Chondrocyte (in vitro differentiated cells): Measurements from ENCODE around the gene NPAS2. TPM values are rescaled to one million over a fixed set of nuclear protein-coding genes. Genes with fewer than 3 reads are reported as not detected.

Experiments used
- DNase-seq: peaks from one replicate; pipeline ENCODE4 v3.0.0; 2021; ENCODE audit warnings: mixed read lengths, low spot score
- H3K27ac Mint-ChIP-seq: one replicate; pipeline ENCODE4 v1.8.0; 2021; ENCODE audit warnings: mild to moderate bottlenecking, moderate library complexity, mixed read lengths; ENCODE audit not compliant: unreplicated experiment
- H3K27me3 Mint-ChIP-seq: 2 replicates; pipeline ENCODE4 v1.8.0; 2021; ENCODE audit warnings: low read depth, mixed read lengths
- H3K36me3 Mint-ChIP-seq: 2 replicates; pipeline ENCODE4 v1.8.0; 2021; ENCODE audit warnings: low read depth, mixed read lengths
- H3K4me1 Mint-ChIP-seq: 2 replicates; pipeline ENCODE4 v1.8.0; 2021; ENCODE audit warnings: low read depth, mild to moderate bottlenecking, mixed read lengths
- H3K4me3 Mint-ChIP-seq: one replicate; pipeline ENCODE4 v1.8.0; 2021; ENCODE audit warnings: mild to moderate bottlenecking, moderate library complexity, mixed read lengths; ENCODE audit not compliant: unreplicated experiment
- H3K9me3 Mint-ChIP-seq: 2 replicates; pipeline ENCODE4 v1.8.0; 2021; ENCODE audit warnings: low read depth, mixed read lengths
- CTCF ChIP-seq: fragments of 200-600 bp; sonication (generic); IDR thresholded peaks from 2 replicates; pipeline ENCODE4 v1.5.0; 2021; ENCODE audit warnings: antibody characterized with exemption, mild to moderate bottlenecking, moderate library complexity
- total RNA-seq: library from RNA; stranded (reverse); gene quantifications from 3 replicates; pipeline ENCODE4 v1.2.1, GENCODE V29; 2021

NPAS2 gene
- total RNA-seq, 1 donor from 2014 or later = 25.6 TPM

- Mint-ChIP-seq H3K4me1 (peaks cover 16% of the 10 kb centered on the region), H3K36me3 (peaks cover 7% of the 10 kb centered on the region), H3K27me3 (no peaks in the 10 kb centered on the region), H3K9me3 (no peaks in the 10 kb centered on the region), H3K4me3 (no peak overlapping the region), H3K27ac (peak overlapping the region; percentile 82)
- DNase-seq = no peak
- TF ChIP-seq CTCF = no peak
Observed at GRCh38 chr2:100957996-100958653, 138.2 kb downstream of the NPAS2 start.

- no peak for DNase-seq
- H3K4me3 Mint-ChIP-seq = no peak overlapping the region
Observed at GRCh38 chr2:100959225-100959880, 139.4 kb downstream of the NPAS2 start.

GRCh38 chr2:100960688-100961087 is 140.7 kb downstream of the NPAS2 start:
- peaks cover 7% of the 10 kb centered on the region for H3K36me3 Mint-ChIP-seq
- H3K9me3 Mint-ChIP-seq = no peaks in the 10 kb centered on the region
- H3K27ac Mint-ChIP-seq = no peak overlapping the region
- no peak overlapping the region for H3K4me3 Mint-ChIP-seq
- peaks cover 16% of the 10 kb centered on the region for H3K4me1 Mint-ChIP-seq
- DNase-seq = no peak
- no peak for TF ChIP-seq CTCF
- H3K27me3 Mint-ChIP-seq = no peaks in the 10 kb centered on the region

More at GRCh38 chr2:100959225-100959880, 139.4 kb downstream of the NPAS2 start:
- H3K27ac Mint-ChIP-seq = peak overlapping the region; percentile 32
- peaks cover 7% of the 10 kb centered on the region for H3K36me3 Mint-ChIP-seq
- H3K9me3 Mint-ChIP-seq = no peaks in the 10 kb centered on the region
- H3K4me1 Mint-ChIP-seq = peaks cover 16% of the 10 kb centered on the region
- no peaks in the 10 kb centered on the region for H3K27me3 Mint-ChIP-seq
- TF ChIP-seq CTCF = no peak

GRCh38 chr2:100962366-100963025 is 142.6 kb downstream of the NPAS2 start:
- no peak for TF ChIP-seq CTCF
- Mint-ChIP-seq H3K9me3 (no peaks in the 10 kb centered on the region), H3K27ac (no peak overlapping the region), H3K4me3 (no peak overlapping the region), H3K4me1 (peaks cover 16% of the 10 kb centered on the region), H3K27me3 (no peaks in the 10 kb centered on the region), H3K36me3 (peaks cover 10% of the 10 kb centered on the region)
- DNase-seq = no peak

GRCh38 chr2:100963026-100963375 is 143.1 kb downstream of the NPAS2 start:
- Mint-ChIP-seq H3K27me3 (no peaks in the 10 kb centered on the region), H3K27ac (no peak overlapping the region), H3K4me1 (peaks cover 12% of the 10 kb centered on the region), H3K9me3 (no peaks in the 10 kb centered on the region), H3K36me3 (peaks cover 14% of the 10 kb centered on the region), H3K4me3 (no peak overlapping the region)
- TF ChIP-seq CTCF = no peak
- DNase-seq = no peak
